Transverse colon (tissue), 4 donors: ENCODE data around the gene TWIST2.

Experiments
- EP300 ChIP-seq: sonication (generic); formaldehyde crosslinking; IDR thresholded peaks from one replicate; pipeline ENCODE4 v1.6.1; 2017; ENCODE audit warnings: antibody characterized with exemption, low read depth
- POLR2A ChIP-seq: fragments of 450-650 bp; IDR thresholded peaks from one replicate; pipeline ENCODE4 v1.6.1; 2016; ENCODE audit warnings: antibody characterized with exemption, mild to moderate bottlenecking, moderate library complexity
- POLR2AphosphoS5 ChIP-seq, 3 donors: sonication (generic); formaldehyde crosslinking; IDR thresholded peaks; one replicate each; pipeline ENCODE4 v1.6.1; 2016; ENCODE audit warnings: antibody characterized with exemption in 3 of 3
- TF ChIP-seq, protein P1 (sequence below), 5 experiments: fragments of 200-600 bp in 3 of 5; fragments of 450-650 bp in 2 of 5; sonication (generic) in 3 of 5; IDR thresholded peaks; 1 replicate in 2 of 5; 2 replicates in 3 of 5; pipeline ENCODE4 v1.5.1; 2016 to 2017; ENCODE audit warnings: antibody characterized with exemption in 5 of 5, inconsistent platforms in 3 of 5, mild to moderate bottlenecking in 2 of 5, moderate library complexity in 1 of 5

DNA sequence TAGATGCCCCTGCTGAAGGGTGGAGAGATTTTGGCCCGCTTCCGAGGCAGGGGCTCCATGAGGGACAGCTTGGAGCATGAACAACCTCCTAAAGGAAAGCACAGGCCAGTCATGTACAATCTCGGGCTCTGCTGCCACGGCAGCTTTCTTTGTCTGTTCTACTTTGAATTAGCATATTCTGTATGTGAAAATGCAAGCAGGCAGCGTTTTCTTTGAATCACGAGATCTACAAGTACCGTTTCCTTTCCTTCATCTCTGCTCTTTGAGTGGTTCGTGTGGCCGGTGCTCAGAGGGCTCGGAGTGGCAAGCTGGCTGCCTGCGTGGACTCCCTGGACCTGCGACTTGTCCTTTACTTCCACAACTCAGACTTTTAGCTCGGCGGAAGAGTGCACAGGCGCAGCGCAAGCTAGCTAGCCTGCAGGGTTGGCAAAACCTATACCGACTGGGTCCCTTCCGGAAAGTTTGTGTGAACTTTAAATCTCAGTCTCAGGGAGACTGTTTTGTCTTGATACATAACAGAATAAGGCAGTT lies 6.9 kb downstream of the TWIST2 start:
- TF ChIP-seq, protein P1, sequence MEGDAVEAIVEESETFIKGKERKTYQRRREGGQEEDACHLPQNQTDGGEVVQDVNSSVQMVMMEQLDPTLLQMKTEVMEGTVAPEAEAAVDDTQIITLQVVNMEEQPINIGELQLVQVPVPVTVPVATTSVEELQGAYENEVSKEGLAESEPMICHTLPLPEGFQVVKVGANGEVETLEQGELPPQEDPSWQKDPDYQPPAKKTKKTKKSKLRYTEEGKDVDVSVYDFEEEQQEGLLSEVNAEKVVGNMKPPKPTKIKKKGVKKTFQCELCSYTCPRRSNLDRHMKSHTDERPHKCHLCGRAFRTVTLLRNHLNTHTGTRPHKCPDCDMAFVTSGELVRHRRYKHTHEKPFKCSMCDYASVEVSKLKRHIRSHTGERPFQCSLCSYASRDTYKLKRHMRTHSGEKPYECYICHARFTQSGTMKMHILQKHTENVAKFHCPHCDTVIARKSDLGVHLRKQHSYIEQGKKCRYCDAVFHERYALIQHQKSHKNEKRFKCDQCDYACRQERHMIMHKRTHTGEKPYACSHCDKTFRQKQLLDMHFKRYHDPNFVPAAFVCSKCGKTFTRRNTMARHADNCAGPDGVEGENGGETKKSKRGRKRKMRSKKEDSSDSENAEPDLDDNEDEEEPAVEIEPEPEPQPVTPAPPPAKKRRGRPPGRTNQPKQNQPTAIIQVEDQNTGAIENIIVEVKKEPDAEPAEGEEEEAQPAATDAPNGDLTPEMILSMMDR (IDR thresholded peaks at IDR 0.05), result no peak
- no peak for TF ChIP-seq POLR2AphosphoS5 (IDR thresholded peaks at IDR 0.05)
- no peak for TF ChIP-seq POLR2A
- TF ChIP-seq EP300, result no peak
